HG03457 (cell line): ENCODE results near the gene GPC3.

Experiments used
- ATAC-seq: cut with Tn5 transposase; IDR thresholded peaks from one replicate; pipeline ENCODE4 v1.9.1; 2021; ENCODE audit warnings: moderate number of reproducible peaks; ENCODE audit not compliant: unreplicated experiment

The GPC3 gene

DNA sequence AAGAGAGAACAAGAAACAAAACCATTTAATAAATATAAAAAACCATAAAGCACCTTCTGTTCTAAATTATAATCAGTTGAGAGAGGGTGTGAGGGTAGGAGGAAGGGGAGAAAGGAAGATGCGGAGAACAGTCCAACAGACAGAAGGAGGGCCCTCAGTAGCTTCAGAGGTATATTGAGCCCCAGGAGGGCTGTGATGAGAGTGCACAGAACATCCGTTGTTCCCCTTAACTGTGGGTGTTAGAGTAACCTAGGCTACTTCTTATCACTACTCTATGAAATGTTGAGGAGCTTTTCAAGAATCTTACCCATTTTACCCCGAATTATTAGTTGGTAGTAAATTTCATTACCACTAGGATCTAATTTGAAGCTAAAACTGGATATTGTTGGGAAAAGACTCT is 13.8 kb downstream of the GPC3 start:
- ATAC-seq, result no peak

DNA sequence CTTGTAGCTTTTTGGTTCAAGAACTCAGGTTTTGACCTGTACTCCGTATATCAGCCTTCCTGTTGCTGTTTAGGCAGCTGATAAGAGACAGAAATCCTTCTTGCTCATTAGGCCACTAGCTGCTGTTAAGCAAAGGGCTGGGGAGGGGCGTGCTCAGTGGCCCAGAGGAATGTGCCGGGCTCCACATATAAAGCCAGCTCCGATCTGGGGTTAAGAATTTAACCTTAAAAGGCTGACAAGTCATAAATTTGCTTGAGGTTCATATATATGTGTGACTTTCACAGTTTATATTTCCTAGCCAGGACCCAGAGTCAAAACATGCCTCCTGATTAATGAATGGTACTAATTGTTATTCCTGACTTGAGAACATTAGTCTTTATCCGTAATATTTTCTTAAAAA is 15.3 kb downstream of the GPC3 start:
- ATAC-seq, result no peak

DNA sequence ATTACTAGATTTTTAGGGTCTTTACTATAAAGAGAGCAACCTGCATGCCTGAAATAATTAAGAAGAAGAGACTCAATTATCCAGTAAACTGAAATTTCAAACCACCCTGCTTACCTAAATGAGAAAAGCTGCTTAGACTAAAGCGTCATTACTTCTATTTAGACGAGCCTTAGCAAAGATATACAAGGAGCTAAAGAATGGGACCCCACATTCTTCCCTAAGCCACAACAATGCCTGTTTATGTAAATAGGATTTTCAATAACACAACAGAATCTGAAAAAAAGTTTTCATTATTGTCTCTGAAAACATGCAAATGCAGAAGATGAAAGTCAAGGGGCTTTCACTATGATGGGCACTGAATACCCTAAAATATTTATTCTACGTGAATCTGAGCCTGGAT is 16.2 kb downstream of the GPC3 start:
- ATAC-seq, result no peak

DNA sequence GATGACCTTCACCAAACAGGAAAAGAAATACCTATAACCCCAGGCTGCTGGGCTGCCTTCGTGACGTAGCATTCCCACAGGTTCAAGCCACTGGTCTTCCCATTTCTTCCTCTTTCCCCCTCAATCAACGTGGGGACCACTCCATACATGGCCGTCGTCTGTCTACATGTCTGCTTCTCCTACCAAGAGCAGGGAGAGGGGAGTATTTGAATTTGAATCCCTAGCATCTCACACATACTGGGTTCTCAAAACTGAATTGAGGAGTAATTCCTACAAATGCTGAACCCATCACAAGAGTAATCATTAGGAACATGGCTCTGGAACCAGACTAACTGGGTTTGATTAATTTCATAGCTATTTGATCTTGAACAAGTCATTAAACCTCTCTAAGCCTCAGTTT is 17.3 kb downstream of the GPC3 start:
- ATAC-seq, result no peak

DNA sequence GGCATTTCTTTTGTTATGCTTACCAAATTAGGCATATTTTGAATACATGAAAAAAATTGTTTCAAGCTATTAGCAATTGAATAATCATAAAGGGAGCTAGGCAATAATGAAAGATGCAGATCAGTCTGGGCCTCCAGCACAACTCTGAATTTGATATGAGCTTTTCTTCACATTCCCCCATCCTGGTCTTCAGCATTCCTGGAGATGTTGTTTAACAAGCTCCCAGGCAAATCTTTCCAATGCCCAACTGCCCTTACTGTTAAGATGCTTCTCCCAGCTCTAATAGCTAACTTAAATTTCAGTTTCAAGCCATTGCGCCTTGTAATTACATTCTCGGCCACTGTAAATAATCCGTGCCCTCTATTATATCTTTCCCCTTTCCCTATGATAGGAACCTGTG is 19.2 kb downstream of the GPC3 start:
- no peak for ATAC-seq

DNA sequence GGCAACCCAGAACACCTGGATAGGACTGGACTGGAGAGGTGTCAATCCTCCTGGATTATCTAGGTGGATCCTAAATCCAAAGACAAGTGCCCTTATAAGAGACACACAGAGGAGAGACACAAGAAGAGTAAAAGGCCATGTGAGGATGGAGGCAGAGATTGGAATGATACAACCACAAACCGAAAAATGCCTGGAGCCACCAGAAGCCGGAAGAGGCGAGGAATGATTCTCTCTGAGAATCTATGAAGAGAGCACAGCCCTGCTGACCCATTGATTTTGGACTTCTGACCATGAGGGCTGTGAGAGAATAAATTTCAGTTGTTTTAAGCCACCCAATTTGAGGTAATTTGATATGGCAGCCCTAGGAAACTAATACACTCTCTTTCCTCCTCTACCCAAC is 20.1 kb downstream of the GPC3 start:
- no peak for ATAC-seq

DNA sequence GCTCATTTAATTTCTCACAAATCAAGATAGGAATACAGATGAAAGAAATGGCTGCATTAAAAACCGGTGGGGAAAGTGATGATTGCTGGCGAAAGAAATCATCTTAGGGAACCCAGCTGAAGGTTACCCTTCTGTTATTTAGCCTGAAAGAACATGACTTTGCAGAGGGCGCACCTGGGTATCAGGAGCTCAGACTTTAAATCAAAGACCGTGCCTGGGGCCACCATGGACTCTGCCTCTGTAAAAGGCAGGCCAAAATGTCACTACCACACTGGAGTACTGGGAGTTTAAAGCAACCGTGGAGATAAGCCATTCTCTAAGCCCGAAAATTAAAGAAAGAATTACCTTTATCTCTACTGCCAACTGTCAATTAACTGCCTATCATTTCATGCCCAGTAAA is 24.3 kb downstream of the GPC3 start:
- no peak for ATAC-seq

DNA sequence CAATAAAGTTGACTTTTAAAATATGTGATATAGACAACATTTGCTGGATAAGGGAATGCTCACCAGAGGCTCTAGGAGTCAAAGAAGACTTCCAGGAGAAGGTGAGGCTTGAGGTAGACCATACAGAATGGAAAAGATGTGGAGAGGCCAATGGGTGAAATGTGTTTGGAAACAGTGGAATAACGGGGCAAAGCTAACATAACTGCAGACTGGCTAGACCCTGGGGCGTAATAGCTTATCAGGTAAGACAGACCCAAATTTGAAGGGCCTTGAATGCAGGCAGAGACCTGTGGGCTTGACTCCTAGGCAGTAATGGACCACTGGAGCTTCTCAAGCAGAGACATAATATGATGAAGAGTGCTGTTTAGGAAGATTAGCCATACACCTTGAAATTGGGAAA is 25.4 kb downstream of the GPC3 start:
- ATAC-seq, result no peak

DNA sequence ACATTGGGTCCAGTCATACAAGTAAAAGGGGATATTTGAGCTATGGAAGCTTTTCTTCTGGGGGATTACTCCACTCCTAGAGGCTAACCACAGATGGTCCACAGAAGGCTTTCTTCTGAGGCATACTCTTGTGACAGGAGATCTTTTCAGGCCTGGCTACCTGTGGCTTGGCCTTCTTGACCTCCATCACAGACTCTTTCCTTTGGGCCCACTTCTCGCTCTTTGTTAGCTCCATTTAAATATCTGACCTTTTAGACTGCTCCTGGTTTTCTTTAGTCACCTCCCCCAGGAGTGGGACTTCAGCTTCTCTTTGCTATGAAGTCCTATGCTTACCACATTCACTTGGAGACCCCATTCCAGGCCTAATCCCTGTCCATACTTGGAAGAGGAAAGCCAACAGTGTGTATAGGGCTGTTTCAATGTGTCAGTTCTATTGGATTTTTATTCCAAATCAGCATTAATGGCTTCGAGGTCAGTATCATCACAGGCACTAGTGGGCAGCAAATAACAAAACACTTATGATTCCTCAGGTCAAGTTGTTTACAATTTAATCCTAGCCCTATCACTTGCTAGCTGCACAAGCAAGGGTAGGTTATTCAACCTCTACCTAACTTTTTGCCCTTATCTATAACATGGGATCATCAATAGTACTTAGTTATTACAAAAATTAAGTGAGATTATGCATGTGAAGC is 26.3 kb downstream of the GPC3 start:
- ATAC-seq, result no peak

DNA sequence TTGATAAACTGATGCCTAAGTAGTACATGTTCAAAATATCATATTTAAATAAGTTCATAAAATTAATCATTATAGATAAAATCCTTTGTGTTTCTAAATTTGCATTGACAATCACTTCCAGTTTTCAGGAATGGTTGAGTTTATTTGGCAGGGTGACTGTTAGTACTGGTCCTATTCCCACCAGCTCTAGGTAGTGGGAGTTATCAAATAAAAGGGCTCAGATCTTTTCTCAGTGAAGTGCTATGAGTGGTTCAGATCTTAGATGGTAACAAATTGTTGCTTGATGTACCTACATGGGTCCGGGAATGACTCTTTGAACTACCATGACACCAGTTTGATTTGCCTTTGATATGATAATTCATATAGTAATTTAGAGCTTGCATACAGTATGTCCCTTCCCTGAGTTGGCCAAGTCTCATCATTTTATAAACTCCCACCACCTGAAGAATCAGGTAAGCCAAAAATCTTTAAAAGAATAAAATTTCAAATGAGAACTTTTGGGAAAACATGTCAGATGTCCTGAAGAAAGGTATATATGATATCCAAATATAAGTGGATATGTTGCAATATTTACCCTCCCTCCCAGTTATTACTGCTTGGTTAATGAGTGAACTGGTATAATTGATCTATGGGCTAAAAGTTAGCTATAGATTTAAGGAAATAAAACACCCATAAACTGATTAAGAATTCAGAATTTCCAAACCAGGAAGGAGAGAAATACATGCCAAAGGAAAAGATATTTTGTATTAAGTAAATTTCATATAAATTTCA is 28.6 kb downstream of the GPC3 start:
- no peak for ATAC-seq

DNA sequence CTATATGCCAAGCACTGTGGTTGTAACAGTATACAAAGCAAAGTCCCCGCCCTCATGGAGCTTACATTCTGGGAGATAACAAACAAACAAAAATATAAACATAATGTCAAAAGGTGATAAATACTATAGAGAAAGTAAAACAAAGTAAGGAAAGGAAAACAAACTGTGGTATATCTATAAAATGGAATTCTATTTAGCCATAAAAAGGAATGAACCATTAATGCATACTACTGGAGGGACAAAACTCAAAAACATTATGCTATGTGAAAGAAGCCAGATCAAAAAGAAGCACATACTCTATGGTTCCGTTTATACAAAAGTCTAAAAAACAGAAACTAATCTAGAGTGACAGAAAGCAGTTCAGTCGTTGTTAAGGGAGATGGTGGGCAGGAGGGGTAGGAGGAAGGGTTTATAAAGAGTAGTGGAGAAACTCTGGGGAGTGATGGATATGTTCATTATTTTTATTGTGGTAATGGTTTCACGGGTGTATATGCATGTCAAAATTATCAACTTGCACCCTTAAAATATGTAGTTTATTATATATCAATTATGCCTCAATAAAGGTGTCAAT is 31.5 kb downstream of the GPC3 start:
- no peak for ATAC-seq

DNA sequence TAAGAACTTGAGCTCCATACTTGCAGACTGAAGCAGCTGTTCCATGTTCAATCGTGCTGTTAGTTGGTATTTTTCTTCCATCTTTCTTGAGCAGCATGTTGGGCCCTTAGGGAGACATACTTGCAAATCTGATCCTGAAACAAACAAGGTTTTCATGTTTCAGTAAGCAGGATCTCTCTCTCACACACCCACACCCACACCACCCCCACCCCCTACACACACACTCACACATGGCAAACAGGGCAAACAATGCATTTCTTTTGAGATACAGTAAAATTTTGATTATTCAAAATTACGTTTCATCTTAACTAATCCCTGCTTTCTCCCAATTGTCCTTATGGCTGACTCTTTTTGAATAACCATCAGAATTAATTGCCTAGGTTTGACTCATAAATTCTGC is 32.3 kb downstream of the GPC3 start:
- ATAC-seq, result no peak

DNA sequence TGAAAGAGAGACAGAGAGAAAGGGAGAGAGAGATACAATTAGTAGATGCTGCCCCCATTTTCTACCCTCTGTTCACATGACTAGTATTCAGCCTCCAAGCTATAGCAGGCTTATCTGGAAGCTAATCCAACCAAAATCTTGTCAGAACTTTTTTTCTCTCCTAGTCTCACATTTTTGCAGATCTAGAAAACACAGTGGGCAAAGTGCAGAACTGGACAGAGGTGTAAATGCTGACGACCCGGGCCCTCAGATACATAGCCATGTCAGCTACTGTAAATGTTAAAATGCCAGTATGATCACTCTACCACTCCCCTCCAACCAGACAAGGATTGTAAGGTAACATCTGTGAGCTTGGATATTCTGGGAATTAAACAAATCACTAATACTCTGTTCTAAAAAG is 34.3 kb downstream of the GPC3 start:
- no peak for ATAC-seq

DNA sequence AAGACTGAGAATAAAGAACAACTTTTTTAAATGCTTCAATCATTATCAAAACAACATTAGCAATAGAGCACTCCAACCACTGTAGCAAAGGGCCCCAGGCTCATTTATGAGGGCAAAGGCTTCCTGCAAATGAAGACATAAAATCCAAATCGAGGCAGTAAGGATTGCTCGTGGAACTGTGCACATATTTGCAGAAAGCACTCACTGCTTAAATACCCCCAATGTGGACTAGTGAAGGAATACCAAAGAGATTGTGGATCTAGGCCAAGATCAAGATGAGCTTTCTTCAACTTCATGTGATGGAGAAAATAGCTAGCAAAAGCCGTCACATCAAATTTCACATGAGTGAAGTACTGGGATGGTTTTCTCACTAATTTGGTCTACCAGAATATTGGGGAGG is 35.2 kb downstream of the GPC3 start:
- ATAC-seq, result no peak

DNA sequence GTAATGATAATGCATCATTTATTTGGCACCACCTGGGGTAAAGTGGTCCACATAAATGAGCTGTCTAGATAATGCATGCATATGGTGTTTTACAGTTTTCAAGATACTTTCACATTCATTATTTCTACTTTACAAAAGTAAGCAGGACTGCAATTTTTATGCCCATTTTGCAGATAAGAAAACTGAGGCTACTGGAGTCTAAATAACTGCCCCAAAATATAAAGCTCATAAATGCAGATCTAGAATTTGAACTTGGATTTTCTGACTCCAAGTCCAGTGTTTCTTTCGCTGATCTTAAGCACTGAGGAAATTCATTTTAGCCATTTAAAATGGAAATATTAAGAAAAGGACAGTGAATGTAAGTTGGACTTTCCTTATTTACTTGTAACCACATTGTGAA is 36.5 kb downstream of the GPC3 start:
- no peak for ATAC-seq

DNA sequence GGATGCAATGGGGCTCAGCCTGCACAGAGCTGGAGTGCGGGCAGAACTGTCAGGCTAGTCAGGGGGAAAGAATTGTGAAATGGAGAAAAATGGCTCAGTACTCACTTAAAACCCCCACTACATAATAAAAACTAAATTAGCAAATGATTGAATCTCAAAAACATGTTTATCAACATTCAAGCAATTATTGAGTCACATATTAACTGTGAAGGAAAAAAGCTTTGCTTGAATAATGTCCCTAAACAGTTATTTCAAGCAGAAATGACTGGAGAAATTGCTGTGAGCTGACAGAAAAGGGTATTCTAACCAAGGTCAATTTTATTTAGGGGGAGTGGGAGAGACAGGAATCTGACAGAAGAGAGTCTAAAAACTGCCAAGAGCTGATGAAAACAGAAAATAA is 37.4 kb downstream of the GPC3 start:
- no peak for ATAC-seq

DNA sequence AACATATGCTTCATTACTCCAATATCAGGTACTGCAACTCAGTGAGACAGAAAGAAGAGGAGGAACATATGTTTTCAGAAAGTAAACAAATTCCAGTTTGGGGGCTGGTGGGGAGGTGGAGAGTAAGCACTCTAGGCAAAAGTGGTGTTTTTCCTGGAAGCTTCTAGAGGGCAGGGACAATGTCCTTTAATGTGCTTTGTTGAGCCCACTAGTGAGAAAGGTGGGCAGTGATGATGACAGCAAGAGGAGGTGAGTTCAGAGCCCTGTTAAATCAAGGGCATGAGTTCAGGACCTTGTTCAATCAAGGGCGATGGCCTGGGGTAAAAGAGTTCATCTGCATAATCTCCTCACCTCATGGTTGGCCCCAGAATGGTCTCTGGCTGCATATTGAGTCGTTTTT is 38.4 kb downstream of the GPC3 start:
- ATAC-seq, result no peak

DNA sequence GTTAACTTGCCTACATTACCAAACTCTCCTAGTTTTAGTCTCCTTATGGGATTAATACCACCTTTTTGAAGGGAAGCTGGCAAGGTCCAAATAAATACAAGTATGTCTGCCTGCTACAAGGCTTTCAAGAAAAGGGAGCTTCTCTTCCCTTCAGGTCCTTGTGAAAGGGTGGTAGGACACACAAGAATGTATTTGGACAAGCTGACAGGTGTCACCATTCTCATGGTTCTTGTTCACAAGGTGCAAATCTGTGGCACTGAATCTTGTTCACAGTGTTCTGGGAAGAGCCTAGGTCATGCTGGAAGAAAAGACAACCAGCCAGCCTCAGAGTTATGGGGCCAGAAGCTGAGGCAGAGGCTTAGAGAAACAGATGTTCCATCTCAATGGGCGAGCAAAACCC is 41.9 kb downstream of the GPC3 start:
- no peak for ATAC-seq

DNA sequence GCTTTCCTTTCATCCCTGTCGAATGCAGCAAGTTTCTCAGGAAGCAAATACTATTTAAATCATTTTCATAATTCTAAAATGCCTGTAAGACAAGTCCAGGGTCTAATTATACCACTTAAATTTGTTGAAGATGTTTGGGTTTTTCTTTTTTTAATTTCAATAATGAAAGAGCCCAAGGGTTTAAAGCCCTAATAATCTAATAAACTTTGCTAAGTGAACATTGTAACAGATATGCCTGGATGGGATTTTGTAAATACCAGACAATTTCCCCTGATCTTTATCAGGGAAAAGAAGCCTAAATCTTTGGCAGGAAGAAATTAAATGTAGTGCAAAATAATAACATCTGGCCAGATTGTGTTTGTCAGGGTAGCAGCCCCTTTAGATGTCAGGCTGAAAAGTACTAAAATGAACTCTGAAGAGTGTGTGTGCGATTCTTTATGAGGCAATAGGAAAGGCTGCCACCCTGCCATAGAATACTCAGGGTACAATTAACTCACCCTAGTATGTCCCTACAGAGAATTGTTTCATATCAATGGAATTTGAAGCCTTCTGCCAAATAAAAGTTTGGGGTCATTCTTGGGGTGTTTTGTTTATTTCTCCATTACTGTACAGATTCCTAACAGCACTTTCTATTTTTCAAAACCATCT is 45.6 kb downstream of the GPC3 start:
- no peak for ATAC-seq

DNA sequence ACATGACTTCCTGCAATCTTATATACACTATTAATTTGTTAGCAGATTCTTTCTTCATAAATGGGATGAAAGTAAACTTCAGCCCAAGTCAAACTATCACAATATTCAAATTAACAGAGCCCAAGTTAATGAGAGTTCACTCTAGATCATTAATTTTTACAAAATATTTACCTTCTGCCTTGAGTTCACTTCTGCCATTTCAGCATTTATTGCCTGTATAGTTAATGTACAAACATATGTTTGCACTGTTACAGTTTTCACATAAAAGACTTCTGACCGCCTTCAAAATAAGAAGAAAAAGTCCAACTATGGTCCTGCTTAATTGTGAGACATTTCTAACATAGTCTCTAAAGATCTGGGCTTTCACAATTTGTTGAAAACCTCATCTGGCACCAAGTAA is 46.9 kb downstream of the GPC3 start:
- no peak for ATAC-seq

DNA sequence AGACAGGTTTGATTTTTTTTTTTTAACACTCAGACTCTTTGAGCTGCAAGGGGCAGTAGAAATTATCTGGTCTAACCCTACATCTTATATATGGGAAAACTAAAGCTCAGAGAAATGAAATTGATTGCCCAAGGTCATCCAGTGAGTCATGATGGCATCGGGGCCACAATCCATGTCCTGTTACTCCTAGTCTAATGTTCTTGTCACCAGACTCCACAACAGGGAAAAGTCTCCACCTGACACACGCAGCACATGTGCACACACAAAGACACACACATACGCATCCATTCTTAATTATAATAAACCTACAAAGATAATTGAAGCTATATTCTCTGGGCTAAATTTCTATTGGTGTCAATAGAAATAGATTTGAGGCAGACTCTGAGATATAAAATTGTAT is 48.4 kb downstream of the GPC3 start:
- ATAC-seq, result no peak

DNA sequence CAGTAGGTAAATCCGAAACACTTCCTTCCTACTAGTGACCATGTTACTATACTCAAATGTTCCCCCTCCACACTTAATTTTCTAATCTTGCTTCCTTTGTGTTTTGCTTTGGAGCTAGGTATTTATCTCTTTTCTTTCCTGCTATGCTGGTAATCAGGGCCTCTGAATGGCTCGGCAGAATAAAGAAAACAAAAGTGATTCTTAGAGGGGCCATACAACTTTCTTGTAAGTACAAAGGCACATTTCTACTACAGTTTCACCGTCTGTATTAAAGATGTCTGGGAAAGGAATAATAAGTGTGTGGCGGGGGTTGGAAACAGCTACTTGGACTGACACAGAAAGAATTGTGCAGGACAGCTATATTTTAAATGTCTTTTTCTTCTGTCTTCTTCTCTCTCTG is 50.3 kb downstream of the GPC3 start:
- no peak for ATAC-seq
